Measurements from ENCODE around the gene RNASEH1.

RNASEH1 gene

DNA sequence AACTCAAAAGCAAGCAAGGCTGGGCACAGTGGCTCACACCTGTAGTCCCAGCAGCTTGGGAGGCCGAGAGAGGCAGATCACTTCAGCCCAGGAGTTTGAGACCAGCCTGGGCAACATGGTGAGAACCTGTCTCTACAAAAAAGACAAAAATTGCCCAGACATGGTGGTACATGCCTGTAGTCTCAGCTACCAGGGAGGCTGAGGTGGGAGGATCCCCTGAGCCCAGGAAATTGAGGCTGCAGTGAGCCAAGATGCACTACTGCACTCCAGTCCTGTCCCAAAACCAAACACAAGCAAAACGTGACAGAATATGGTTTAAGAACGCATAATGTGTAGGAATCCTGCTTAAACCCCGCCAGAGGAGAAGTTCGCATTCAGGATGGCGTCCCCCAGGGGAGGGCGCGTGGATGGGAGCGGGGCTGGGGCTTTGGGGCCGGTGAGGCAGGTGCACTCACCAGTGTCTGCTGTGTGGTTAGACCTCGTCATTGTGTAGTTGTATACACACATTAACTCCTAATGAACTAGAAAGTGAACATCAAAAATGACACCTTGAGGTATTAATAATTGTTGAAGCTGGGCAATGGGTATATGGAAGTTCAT, 42.2 kb upstream of the RNASEH1 start:
- Histone ChIP-seq H3K27me3 (ENCODE audit: control insufficient read depth in 5 of 5, insufficient read depth in 4 of 5, low read length in 5 of 5) (peaks cover 0 to 4% (median 0%) of the 10 kb centered on the region in 5 donors), H3K36me3 (ENCODE audit: control insufficient read depth in 5 of 5, insufficient read depth in 5 of 5, low read length in 5 of 5) (no peaks in the 10 kb centered on the region), H3K27ac (ENCODE audit: low read depth, low read length) (no peak overlapping the region), H3K9me3 (ENCODE audit: control insufficient read depth in 5 of 5, low read length in 5 of 5) (no peaks in the 10 kb centered on the region), H3K9ac (ENCODE audit: low read length in 5 of 5) (no peak overlapping the region), H3K4me3 (ENCODE audit: low read depth in 1 of 5, low read length in 5 of 5) (no peak overlapping the region), H3K4me1 (ENCODE audit: control insufficient read depth in 5 of 5, insufficient read depth in 5 of 5, low read length in 5 of 5) (peaks cover 0 to 13% (median 5%) of the 10 kb centered on the region in 5 donors)

DNA sequence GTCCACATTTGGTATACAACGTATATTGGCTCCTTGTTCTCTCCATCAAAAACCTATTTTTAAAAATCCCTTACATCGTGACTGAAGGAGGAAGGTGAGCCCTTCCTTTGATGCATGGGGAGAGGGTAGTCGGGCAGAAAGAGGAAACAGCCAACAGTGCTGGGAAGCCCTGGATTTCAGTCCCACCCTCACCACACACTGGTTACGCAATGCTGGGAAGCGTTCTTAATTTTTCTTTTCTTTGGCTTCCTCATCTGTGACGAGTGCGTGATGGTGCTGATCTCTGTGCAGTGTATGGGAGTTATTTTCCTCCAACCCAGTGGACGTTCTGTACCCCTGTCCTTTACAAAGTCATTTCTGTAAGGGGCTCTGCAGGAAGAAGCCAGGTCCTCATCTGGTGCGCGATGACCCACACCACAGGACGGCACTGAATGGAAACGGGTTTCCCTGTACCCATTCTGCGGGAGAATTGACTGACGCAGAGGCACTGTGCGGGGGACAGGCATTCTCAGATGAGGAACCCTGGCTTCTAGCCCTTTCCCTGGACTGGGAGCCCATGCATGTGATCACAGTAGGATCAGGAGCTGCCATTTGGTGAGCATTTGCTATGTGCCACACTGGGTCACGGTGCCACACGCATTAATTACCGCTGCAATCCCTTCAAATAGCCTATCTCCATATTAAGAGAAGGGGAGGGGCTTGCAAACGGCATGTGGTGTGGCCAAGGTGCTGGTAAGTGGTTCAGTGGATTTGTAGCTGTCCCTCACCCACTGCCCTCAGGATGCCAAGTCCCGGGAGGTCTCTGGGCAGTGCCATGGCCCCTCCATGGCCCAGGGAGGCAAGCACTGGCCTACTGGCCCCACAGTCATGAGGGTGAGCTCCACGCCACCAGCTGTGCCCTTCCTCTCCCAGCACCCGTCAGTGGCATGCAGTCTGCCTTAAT, 41.0 kb upstream of the RNASEH1 start:
- H3K4me1 ChIP-seq (ENCODE audit: control insufficient read depth in 5 of 5, insufficient read depth in 5 of 5, low read length in 5 of 5) = peaks cover 2 to 17% (median 8%) of the 10 kb centered on the region in 5 donors
- no peak overlapping the region for H3K27ac ChIP-seq (ENCODE audit: low read depth, low read length)
- no peaks in the 10 kb centered on the region for H3K9me3 ChIP-seq (ENCODE audit: control insufficient read depth in 5 of 5, low read length in 5 of 5)
- H3K36me3 ChIP-seq (ENCODE audit: control insufficient read depth in 5 of 5, insufficient read depth in 5 of 5, low read length in 5 of 5) = no peaks in the 10 kb centered on the region
- H3K4me3 ChIP-seq (ENCODE audit: low read depth in 1 of 5, low read length in 5 of 5) = no peak overlapping the region
- peaks cover 0 to 4% (median 0%) of the 10 kb centered on the region in 5 donors for H3K27me3 ChIP-seq (ENCODE audit: control insufficient read depth in 5 of 5, insufficient read depth in 4 of 5, low read length in 5 of 5)
- H3K9ac ChIP-seq (ENCODE audit: low read length in 5 of 5) = no peak overlapping the region

DNA sequence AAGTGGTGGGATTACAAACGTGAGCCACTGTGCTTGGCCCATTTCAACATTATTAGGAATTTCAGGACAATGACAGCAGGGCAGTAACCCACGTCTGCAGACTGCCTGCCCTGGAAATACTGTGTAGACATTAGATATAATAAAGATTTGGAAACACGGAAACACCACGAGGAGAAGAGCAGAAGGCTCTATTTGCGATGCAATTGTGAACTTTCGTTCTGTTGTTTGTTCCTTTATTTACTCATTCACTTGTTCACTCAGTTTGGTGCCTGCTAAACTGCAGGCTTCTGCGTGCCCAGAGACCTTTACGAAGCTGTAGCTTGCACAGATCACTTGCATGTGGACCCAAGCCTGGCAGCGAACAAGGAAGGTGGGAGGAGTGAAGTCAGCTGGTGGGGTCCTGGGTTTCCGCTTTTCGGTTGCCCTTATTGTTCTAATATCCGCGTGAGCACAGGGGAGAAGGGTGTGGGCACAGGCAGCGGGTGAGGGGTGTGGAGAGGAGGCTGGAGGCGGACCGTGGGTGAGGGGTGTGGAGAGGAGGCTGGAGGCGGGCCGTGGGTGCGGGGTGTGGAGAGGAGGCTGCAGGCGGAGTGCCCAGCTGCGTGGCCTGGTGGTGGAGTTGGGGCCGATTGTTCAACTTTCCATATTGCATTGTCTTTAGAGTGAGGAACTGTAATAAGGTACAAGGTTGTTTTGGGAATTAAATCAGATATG, 40.2 kb upstream of the RNASEH1 start:
- Histone ChIP-seq H3K4me3 (ENCODE audit: low read depth in 1 of 5, low read length in 5 of 5) (no peak overlapping the region), H3K9me3 (ENCODE audit: control insufficient read depth in 5 of 5, low read length in 5 of 5) (no peaks in the 10 kb centered on the region), H3K9ac (ENCODE audit: low read length in 5 of 5) (no peak overlapping the region), H3K27ac (ENCODE audit: low read depth, low read length) (no peak overlapping the region), H3K4me1 (ENCODE audit: control insufficient read depth in 5 of 5, insufficient read depth in 5 of 5, low read length in 5 of 5) (peaks cover 2 to 17% (median 8%) of the 10 kb centered on the region in 5 donors), H3K36me3 (ENCODE audit: control insufficient read depth in 5 of 5, insufficient read depth in 5 of 5, low read length in 5 of 5) (no peaks in the 10 kb centered on the region), H3K27me3 (ENCODE audit: control insufficient read depth in 5 of 5, insufficient read depth in 4 of 5, low read length in 5 of 5) (peaks cover 0 to 4% (median 0%) of the 10 kb centered on the region in 5 donors)

DNA sequence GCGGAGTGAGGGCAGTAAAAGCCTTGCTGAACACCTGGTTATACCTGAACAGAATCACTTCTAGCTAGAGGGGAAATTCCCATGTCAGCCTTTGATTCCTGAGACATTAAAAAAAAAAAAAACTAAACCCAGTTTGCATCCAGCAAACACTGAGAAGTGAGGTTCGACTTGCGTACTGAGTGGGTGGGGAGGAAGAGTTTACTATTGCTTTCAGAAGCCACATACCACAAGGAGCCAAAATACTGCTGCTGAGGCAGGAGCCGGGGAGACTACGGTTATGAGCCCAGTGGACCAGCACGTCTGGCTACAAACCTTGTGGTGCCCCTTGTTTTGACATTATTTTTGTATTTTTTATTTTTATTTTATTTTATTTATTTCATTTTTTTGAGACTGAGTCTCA, 39.4 kb upstream of the RNASEH1 start:
- H3K36me3 ChIP-seq (ENCODE audit: control insufficient read depth in 5 of 5, insufficient read depth in 5 of 5, low read length in 5 of 5) = no peaks in the 10 kb centered on the region
- H3K9me3 ChIP-seq (ENCODE audit: control insufficient read depth in 5 of 5, low read length in 5 of 5) = no peaks in the 10 kb centered on the region
- H3K27ac ChIP-seq (ENCODE audit: low read depth, low read length) = no peak overlapping the region
- H3K27me3 ChIP-seq (ENCODE audit: control insufficient read depth in 5 of 5, insufficient read depth in 4 of 5, low read length in 5 of 5) = peaks cover 0 to 4% (median 0%) of the 10 kb centered on the region in 5 donors
- no peak overlapping the region for H3K9ac ChIP-seq (ENCODE audit: low read length in 5 of 5)
- H3K4me1 ChIP-seq (ENCODE audit: control insufficient read depth in 5 of 5, insufficient read depth in 5 of 5, low read length in 5 of 5) = peaks cover 2 to 17% (median 8%) of the 10 kb centered on the region in 5 donors
- H3K4me3 ChIP-seq (ENCODE audit: low read depth in 1 of 5, low read length in 5 of 5) = no peak overlapping the region

DNA sequence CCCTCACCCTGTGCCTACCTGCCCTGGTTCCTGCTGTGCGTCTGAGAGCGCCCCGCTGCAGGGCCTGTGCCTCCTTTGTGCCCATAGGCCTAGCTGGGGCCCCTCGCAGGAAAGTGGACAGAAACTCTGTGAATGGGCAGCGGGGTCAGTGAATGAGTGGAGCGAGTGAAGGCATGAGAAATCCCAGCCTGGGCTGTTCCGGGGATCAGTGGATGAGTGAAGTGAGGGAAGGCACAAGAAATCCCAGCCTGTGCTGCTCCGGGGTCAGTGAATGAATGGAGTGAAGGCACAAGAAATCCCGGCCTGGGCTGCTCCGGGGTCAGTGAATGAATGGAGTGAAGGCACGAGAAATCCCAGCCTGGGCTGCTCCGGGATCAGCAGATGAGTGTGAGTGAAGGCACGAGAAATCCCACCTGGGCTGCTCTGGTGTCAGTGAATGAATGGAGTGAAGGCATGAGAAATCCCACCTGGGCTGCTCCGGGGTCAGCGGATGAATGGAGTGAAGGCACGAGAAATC, 38.8 kb upstream of the RNASEH1 start:
- Histone ChIP-seq H3K9me3 (ENCODE audit: control insufficient read depth in 5 of 5, low read length in 5 of 5) (no peaks in the 10 kb centered on the region), H3K27me3 (ENCODE audit: control insufficient read depth in 5 of 5, insufficient read depth in 4 of 5, low read length in 5 of 5) (peaks cover 0 to 4% (median 0%) of the 10 kb centered on the region in 5 donors), H3K4me1 (ENCODE audit: control insufficient read depth in 5 of 5, insufficient read depth in 5 of 5, low read length in 5 of 5) (peaks cover 2 to 17% (median 8%) of the 10 kb centered on the region in 5 donors), H3K27ac (ENCODE audit: low read depth, low read length) (no peak overlapping the region), H3K9ac (ENCODE audit: low read length in 5 of 5) (no peak overlapping the region), H3K36me3 (ENCODE audit: control insufficient read depth in 5 of 5, insufficient read depth in 5 of 5, low read length in 5 of 5) (no peaks in the 10 kb centered on the region), H3K4me3 (ENCODE audit: low read depth in 1 of 5, low read length in 5 of 5) (no peak overlapping the region)

DNA sequence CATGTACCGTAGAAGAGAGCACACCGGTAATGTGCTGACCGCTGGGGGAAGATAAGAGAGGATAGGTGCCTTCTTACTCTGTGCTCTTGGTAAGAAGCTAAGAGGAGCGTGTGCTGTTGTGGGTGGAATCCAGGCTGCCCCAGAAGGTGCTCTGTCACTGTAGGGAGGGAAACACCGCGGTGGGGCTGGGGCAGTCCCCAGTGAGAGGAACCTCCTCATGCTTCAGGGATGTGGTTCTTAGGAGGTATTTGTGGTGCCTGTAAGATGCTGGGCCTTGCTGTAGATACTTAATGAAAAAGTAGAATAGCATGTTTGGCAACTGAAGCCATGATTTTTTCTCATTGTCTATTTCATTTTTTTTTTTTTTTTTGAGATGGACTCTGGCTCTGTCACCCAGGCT, 37.9 kb upstream of the RNASEH1 start:
- no peaks in the 10 kb centered on the region for H3K9me3 ChIP-seq (ENCODE audit: control insufficient read depth in 5 of 5, low read length in 5 of 5)
- H3K27me3 ChIP-seq (ENCODE audit: control insufficient read depth in 5 of 5, insufficient read depth in 4 of 5, low read length in 5 of 5) = peaks cover 0 to 4% (median 0%) of the 10 kb centered on the region in 5 donors
- no peak overlapping the region for H3K9ac ChIP-seq (ENCODE audit: low read length in 5 of 5)
- H3K36me3 ChIP-seq (ENCODE audit: control insufficient read depth in 5 of 5, insufficient read depth in 5 of 5, low read length in 5 of 5) = no peaks in the 10 kb centered on the region
- peak overlapping the region in 1 of 5 donors; percentile 42 for H3K4me3 ChIP-seq (ENCODE audit: low read depth in 1 of 5, low read length in 5 of 5)
- peaks cover 2 to 17% (median 8%) of the 10 kb centered on the region in 5 donors for H3K4me1 ChIP-seq (ENCODE audit: control insufficient read depth in 5 of 5, insufficient read depth in 5 of 5, low read length in 5 of 5)
- H3K27ac ChIP-seq (ENCODE audit: low read depth, low read length) = no peak overlapping the region

DNA sequence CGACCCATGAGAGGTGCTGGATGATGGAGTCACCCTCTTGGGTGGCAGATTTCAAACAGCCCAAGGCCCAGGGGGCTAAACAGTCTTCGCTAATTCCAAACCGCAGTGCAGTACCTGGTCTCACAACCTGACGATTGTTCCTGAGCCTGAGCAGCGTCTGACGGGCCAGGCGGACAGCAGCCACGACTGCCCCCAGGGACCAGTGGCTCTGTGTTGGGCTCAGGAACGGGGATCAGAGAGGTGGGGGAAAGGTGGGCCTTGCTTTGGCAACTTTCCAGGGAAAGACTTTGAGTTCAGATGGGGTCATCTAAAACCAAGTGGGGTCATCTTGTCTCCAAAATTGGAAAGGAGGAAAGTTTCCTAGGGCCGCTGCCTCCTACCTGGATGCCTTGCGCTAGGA, 37.3 kb upstream of the RNASEH1 start:
- Histone ChIP-seq H3K9ac (ENCODE audit: low read length in 5 of 5) (peak overlapping the region in 2 of 5 donors; percentile 6 to 26), H3K27ac (ENCODE audit: low read depth, low read length) (no peak overlapping the region), H3K4me3 (ENCODE audit: low read depth in 1 of 5, low read length in 5 of 5) (peak overlapping the region in 3 of 5 donors; percentile 42 to 48 (median 46))

DNA sequence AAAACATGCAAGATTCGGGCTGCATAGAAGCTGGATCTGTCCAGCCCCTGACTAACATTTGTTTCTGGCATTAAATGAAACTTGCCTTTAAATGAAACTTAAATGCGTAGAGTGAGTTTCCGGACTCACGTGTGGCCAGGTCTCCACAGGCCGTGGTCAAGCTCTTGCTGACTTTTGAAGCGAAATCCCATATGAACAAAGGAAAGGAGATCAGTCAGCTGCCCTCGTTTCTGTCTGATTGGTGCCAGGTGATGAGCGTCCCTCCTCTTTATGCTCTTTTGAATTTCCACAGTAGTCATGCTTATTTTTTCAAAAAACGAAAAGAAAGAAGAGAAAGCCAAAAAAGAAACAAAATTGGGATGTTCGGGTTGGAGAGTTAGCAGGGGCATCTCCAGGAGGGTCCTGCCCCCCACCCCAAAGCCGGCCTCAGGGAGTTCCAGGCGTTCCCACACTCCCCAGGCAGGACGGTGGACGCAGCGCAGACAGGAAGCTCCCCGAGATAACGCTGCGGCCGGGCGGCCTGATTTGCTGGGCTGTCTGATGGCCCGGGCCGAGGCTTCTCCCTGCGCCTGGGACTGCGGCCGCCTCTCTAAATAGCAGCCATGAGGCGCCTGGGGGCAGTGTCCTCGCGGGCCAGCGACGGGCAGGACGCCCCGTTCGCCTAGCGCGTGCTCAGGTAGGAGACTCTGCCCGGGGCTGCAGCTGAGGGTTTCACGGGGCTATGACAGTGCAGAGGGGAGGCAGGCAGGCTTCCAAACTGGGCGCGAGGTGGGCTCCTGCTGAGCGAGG, 36.6 kb upstream of the RNASEH1 start, which contains the start of gene COLEC11:
Gene COLEC11 (plus strand): TSS at position 620 of the 789 bp plus-strand sequence. CDS start 9,229 bp downstream, outside the sequence.
- H3K4me3 ChIP-seq (ENCODE audit: low read depth in 1 of 5, low read length in 5 of 5) = peak within 1 kb of the TSS in 4 of 5 donors; percentile 30 to 48 (median 44)
- peaks cover 0 to 4% (median 0%) of the 10 kb centered on the region in 5 donors for H3K27me3 ChIP-seq (ENCODE audit: control insufficient read depth in 5 of 5, insufficient read depth in 4 of 5, low read length in 5 of 5)
- peaks cover 2 to 17% (median 8%) of the 10 kb centered on the region in 5 donors for H3K4me1 ChIP-seq (ENCODE audit: control insufficient read depth in 5 of 5, insufficient read depth in 5 of 5, low read length in 5 of 5)
- no peaks in the 10 kb centered on the region for H3K9me3 ChIP-seq (ENCODE audit: control insufficient read depth in 5 of 5, low read length in 5 of 5)
- H3K9ac ChIP-seq (ENCODE audit: low read length in 5 of 5) = peak within 1 kb of the TSS in 4 of 5 donors; percentile 26 to 59 (median 42)
- H3K27ac ChIP-seq (ENCODE audit: low read depth, low read length) = no peak within 1 kb of the TSS
- H3K36me3 ChIP-seq (ENCODE audit: control insufficient read depth in 5 of 5, insufficient read depth in 5 of 5, low read length in 5 of 5) = no peaks in the 10 kb centered on the region

More for the DNA sequence above, 37.3 kb upstream of the RNASEH1 start:
- Histone ChIP-seq H3K27me3 (ENCODE audit: control insufficient read depth in 5 of 5, insufficient read depth in 4 of 5, low read length in 5 of 5) (peaks cover 0 to 4% (median 0%) of the 10 kb centered on the region in 5 donors), H3K9me3 (ENCODE audit: control insufficient read depth in 5 of 5, low read length in 5 of 5) (no peaks in the 10 kb centered on the region), H3K36me3 (ENCODE audit: control insufficient read depth in 5 of 5, insufficient read depth in 5 of 5, low read length in 5 of 5) (no peaks in the 10 kb centered on the region), H3K4me1 (ENCODE audit: control insufficient read depth in 5 of 5, insufficient read depth in 5 of 5, low read length in 5 of 5) (peaks cover 2 to 17% (median 8%) of the 10 kb centered on the region in 5 donors)

DNA sequence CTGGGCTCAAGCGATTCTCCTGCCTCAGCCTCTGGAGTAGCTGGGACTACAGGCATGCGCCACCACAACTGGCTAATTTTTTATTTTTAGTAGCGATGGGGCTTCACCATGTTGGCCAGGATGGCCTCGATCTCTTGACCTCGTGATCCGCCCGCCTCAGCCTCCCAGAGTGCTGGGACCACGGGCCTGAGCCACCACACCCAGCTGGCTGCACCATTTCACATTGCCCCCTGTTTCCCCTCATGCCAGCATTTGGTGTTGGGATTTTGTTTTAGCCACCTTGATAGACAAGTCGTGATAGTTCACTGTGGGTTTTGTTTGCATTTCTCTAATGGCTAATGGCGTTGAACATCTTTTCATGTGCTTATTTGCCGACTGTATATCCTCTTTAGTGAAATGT, 31.0 kb upstream of the RNASEH1 start:
- Histone ChIP-seq H3K27me3 (ENCODE audit: control insufficient read depth in 5 of 5, insufficient read depth in 4 of 5, low read length in 5 of 5) (peaks cover 0 to 4% (median 0%) of the 10 kb centered on the region in 5 donors), H3K36me3 (ENCODE audit: control insufficient read depth in 5 of 5, insufficient read depth in 5 of 5, low read length in 5 of 5) (peaks cover 0 to 2% (median 2%) of the 10 kb centered on the region in 5 donors), H3K4me1 (ENCODE audit: control insufficient read depth in 5 of 5, insufficient read depth in 5 of 5, low read length in 5 of 5) (peaks cover 4 to 29% (median 16%) of the 10 kb centered on the region in 5 donors), H3K27ac (ENCODE audit: low read depth, low read length) (no peak overlapping the region), H3K9ac (ENCODE audit: low read length in 5 of 5) (no peak overlapping the region), H3K4me3 (ENCODE audit: low read depth in 1 of 5, low read length in 5 of 5) (no peak overlapping the region), H3K9me3 (ENCODE audit: control insufficient read depth in 5 of 5, low read length in 5 of 5) (no peaks in the 10 kb centered on the region)

Measured in subcutaneous abdominal adipose tissue (tissue), 5 donors.